ENCODE results near the gene BMF. TPM values are rescaled to one million over a fixed set of nuclear protein-coding genes. Genes with fewer than 3 reads are reported as not detected.

Gene BMF
- total and polyA plus RNA-seq, 2 donors (not counting 3 experiments of a cell fraction or from before 2014, with no cell fraction given): 8.6 to 9.8 TPM

GRCh38 chr15:40070608-40071218 lies 38.0 kb downstream of the BMF start:
- Histone ChIP-seq H3K4me3 (replicated peaks in 1 of 3; ENCODE audit: insufficient read depth in 1 of 3, low read depth in 1 of 3, low read length in 3 of 3) (no peak overlapping the region), H3K4me2 (ENCODE audit: insufficient read depth, low read length) (no peak overlapping the region), H3K27me3 (ENCODE audit: control insufficient read depth in 2 of 2, insufficient read depth in 2 of 2, low read length in 2 of 2) (no peaks in the 10 kb centered on the region), H3K36me3 (ENCODE audit: control insufficient read depth in 2 of 2, extremely low read depth in 1 of 2, insufficient read depth in 2 of 2, low read length in 2 of 2) (no peaks in the 10 kb centered on the region), H3K27ac (ENCODE audit: insufficient read depth, low read depth, low read length) (no peak overlapping the region), H2AFZ (ENCODE audit: low read depth, low read length) (no peak overlapping the region), H3K4me1 (ENCODE audit: control insufficient read depth, extremely low read depth, insufficient read depth, low read length) (peaks cover 20% of the 10 kb centered on the region), H3K9me1 (replicated peaks; ENCODE audit: control insufficient read depth, extremely low read depth, insufficient read depth, low read length) (no peaks in the 10 kb centered on the region), H4K20me1 (replicated peaks; ENCODE audit: control insufficient read depth, extremely low read depth, insufficient read depth, low read length) (no peaks in the 10 kb centered on the region), H3K9ac (replicated peaks; ENCODE audit: extremely low read depth, insufficient read depth, low read length) (no peak overlapping the region), H3K79me2 (ENCODE audit: control insufficient read depth, insufficient read depth, low read length) (no peaks in the 10 kb centered on the region), H3K9me3 (replicated peaks; ENCODE audit: control insufficient read depth, insufficient read depth, low read length) (no peaks in the 10 kb centered on the region)
- ChIA-PET POLR2A (interaction anchor here (0.7 kb wide), 1 partner anchor 490 kb away, joined by 3 read pairs; no protein-coding TSS in a partner anchor), CTCF (interaction anchor here (0.7 to 1.5 kb wide), 3 partner anchors 28 to 147 kb away, joined by 3 to 5 read pairs (median 3); no protein-coding TSS in a partner anchor)
- no peak for FAIRE-seq
- intact Hi-C loops (cut with micrococcal nuclease): no loop called here
- TF ChIP-seq FOS (IDR thresholded peaks at IDR 0.05; ENCODE audit: borderline replicate concordance, insufficient read depth, low read length) (no peak), MAX (IDR thresholded peaks at IDR 0.05; ENCODE audit: insufficient read depth, insufficient read length) (no peak), JUN (IDR thresholded peaks at IDR 0.05; ENCODE audit: borderline replicate concordance, insufficient read depth, insufficient read length, low read depth) (no peak), POLR2A (IDR thresholded peaks at IDR 0.05; ENCODE audit: low read depth, low read length) (no peak), GATA2 (IDR thresholded peaks at IDR 0.05; ENCODE audit: insufficient read depth, insufficient read length, low read depth, low read length) (no peak), EZH2 (IDR thresholded peaks at IDR 0.05; ENCODE audit: borderline replicate concordance, low read depth, low read length, severe bottlenecking) (no peak), MYC (IDR thresholded peaks at IDR 0.05; ENCODE audit: low read depth, low read length) (no peak), POLR2AphosphoS5 (IDR thresholded peaks at IDR 0.05; ENCODE audit: insufficient read depth, low read depth, low read length) (no peak)
- TF ChIP-seq, protein P1, sequence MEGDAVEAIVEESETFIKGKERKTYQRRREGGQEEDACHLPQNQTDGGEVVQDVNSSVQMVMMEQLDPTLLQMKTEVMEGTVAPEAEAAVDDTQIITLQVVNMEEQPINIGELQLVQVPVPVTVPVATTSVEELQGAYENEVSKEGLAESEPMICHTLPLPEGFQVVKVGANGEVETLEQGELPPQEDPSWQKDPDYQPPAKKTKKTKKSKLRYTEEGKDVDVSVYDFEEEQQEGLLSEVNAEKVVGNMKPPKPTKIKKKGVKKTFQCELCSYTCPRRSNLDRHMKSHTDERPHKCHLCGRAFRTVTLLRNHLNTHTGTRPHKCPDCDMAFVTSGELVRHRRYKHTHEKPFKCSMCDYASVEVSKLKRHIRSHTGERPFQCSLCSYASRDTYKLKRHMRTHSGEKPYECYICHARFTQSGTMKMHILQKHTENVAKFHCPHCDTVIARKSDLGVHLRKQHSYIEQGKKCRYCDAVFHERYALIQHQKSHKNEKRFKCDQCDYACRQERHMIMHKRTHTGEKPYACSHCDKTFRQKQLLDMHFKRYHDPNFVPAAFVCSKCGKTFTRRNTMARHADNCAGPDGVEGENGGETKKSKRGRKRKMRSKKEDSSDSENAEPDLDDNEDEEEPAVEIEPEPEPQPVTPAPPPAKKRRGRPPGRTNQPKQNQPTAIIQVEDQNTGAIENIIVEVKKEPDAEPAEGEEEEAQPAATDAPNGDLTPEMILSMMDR (IDR thresholded peaks at IDR 0.05; ENCODE audit: extremely low read depth in 1 of 2, insufficient read depth in 1 of 2, low read depth in 1 of 2, low read length in 2 of 2): no peak
- dilution Hi-C loops (cut with MboI; ENCODE audit: extremely low pct_ligation_motif_present, low sequenced_read_pairs): no loop called here
- DNase-seq (ENCODE audit: low read depth, low spot score): no peak
- BruUV-seq (replicated peaks): no TSS peak

Data from endothelial cell of umbilical vein (primary cell).